IMR-90 (cell line): ENCODE measurements around the gene GAS7. TPM values are rescaled to one million over a fixed set of nuclear protein-coding genes. Genes with fewer than 3 reads are reported as not detected.

Experiments used
- ATAC-seq: fragments of 200-7000 bp; cut with Tn5 transposase; 2 replicates; pipeline ENCODE4 v1.9.1; 2020; ENCODE audit warnings: low read depth, mild to moderate bottlenecking, moderate library complexity
- BruUV-seq: library from RNA; stranded (reverse); fragments of 400-500 nt; replicated peaks from 2 replicates; lab custom pipeline; 2021; lab: Mats Ljungman, UMichigan
- CTCF ChIA-PET: fragments of 300-600 bp; formaldehyde crosslinking; extraction: SDS; loops from one replicate; lab custom pipeline; 2021; ENCODE audit warnings: antibody characterized with exemption; lab: Yijun Ruan, JAX
- POLR2A ChIA-PET: fragments of 300-600 bp; sonication (Branson Sonifier 250); formaldehyde crosslinking; loops from one replicate; lab custom pipeline; 2022; ENCODE audit warnings: antibody characterized with exemption; ENCODE audit not compliant: unreplicated experiment; lab: Charles Lee
- DNase-seq: peaks from one replicate; pipeline ENCODE4 v3.0.0; 2013
- H2AFZ ChIP-seq: replicated peaks from 2 replicates; pipeline ENCODE3; 2013; ENCODE audit warnings: low read length, mild to moderate bottlenecking; ENCODE audit not compliant: poor library complexity
- H2AK5ac ChIP-seq: 2 replicates; pipeline ENCODE4 v1.6.1; 2013; ENCODE audit warnings: low read depth, low read length, inconsistent platforms
- H2AK9ac ChIP-seq: replicated peaks from 2 replicates; pipeline ENCODE3; 2013; ENCODE audit warnings: mild to moderate bottlenecking, low read depth, low read length, moderate library complexity; ENCODE audit not compliant: poor library complexity
- H2BK120ac ChIP-seq: 2 replicates; pipeline ENCODE4 v1.6.1; 2013; ENCODE audit warnings: low read depth, low read length, inconsistent platforms
- H2BK15ac ChIP-seq: 3 replicates; pipeline ENCODE4 v1.6.1; 2013; ENCODE audit warnings: low read depth, low read length, inconsistent platforms
- H2BK20ac ChIP-seq: 2 replicates; pipeline ENCODE4 v1.6.1; 2013; ENCODE audit warnings: low read depth, mild to moderate bottlenecking, inconsistent platforms, low read length, moderate library complexity
- H2BK5ac ChIP-seq: 2 replicates; pipeline ENCODE4 v1.6.1; 2013; ENCODE audit warnings: mild to moderate bottlenecking, low read depth, low read length, inconsistent platforms; ENCODE audit not compliant: poor library complexity, severe bottlenecking
- H3K14ac ChIP-seq: replicated peaks from 2 replicates; pipeline ENCODE4 v1.6.1; 2013; ENCODE audit warnings: low read depth, low read length, inconsistent platforms
- H3K18ac ChIP-seq: 2 replicates; pipeline ENCODE4 v1.6.1; 2013; ENCODE audit warnings: low read depth, low read length, control low read depth
- H3K23ac ChIP-seq: 2 replicates; pipeline ENCODE4 v1.6.1; 2013; ENCODE audit warnings: low read depth, low read length, inconsistent platforms
- H3K27ac ChIP-seq: 2 replicates; pipeline ENCODE4 v1.5.1; 2013; ENCODE audit warnings: mild to moderate bottlenecking, control low read depth, low read length; ENCODE audit not compliant: insufficient read depth
- H3K27me3 ChIP-seq: 2 replicates; pipeline ENCODE4 v1.6.1; 2013; ENCODE audit warnings: low read length; ENCODE audit not compliant: control insufficient read depth, insufficient read depth
- H3K36me3 ChIP-seq: 2 replicates; pipeline ENCODE4 v1.6.1; 2013; ENCODE audit warnings: low read length, mixed read lengths; ENCODE audit not compliant: control insufficient read depth, insufficient read depth
- H3K4ac ChIP-seq: 2 replicates; pipeline ENCODE4 v1.6.1; 2013; ENCODE audit warnings: low read depth, low read length, inconsistent platforms
- H3K4me1 ChIP-seq: 2 replicates; pipeline ENCODE4 v1.6.1; 2013; ENCODE audit warnings: low read length, mixed read lengths; ENCODE audit not compliant: control insufficient read depth, insufficient read depth
- H3K4me2 ChIP-seq: 2 replicates; pipeline ENCODE4 v1.6.1; 2013; ENCODE audit warnings: low read depth, mild to moderate bottlenecking, control low read depth, low read length, moderate library complexity
- H3K4me3 ChIP-seq: 2 replicates; pipeline ENCODE4 v1.5.1; 2013; ENCODE audit warnings: low read depth, mild to moderate bottlenecking, control low read depth, low read length, moderate library complexity; ENCODE audit not compliant: insufficient read depth
- H3K56ac ChIP-seq: 2 replicates; pipeline ENCODE4 v1.6.1; 2013; ENCODE audit warnings: low read length, inconsistent platforms; ENCODE audit not compliant: insufficient read depth; ENCODE audit errors: extremely low read depth
- H3K79me1 ChIP-seq, 2 experiments: 2 replicates each; pipeline ENCODE4 v1.6.1; 2013; ENCODE audit warnings: low read length in 2 of 2, inconsistent platforms in 1 of 2, low read depth in 1 of 2
- H3K9ac ChIP-seq: 2 replicates; pipeline ENCODE4 v1.6.1; 2013; ENCODE audit warnings: low read depth, low read length, control low read depth
- H3K9me1 ChIP-seq: 2 replicates; pipeline ENCODE4 v1.6.1; 2013; ENCODE audit warnings: low read length, inconsistent platforms; ENCODE audit not compliant: insufficient read depth
- H3K9me3 ChIP-seq: 2 replicates; pipeline ENCODE4 v1.6.1; 2013; ENCODE audit warnings: low read length; ENCODE audit not compliant: control insufficient read depth, insufficient read depth
- H4K20me1 ChIP-seq: 2 replicates; pipeline ENCODE4 v1.6.1; 2013; ENCODE audit warnings: low read length, inconsistent platforms; ENCODE audit not compliant: insufficient read depth
- H4K5ac ChIP-seq: 2 replicates; pipeline ENCODE4 v1.6.1; 2013; ENCODE audit warnings: mild to moderate bottlenecking, low read depth, low read length, control low read depth
- H4K8ac ChIP-seq, 2 experiments: 2 replicates each; pipeline ENCODE4 v1.6.1; 2013; ENCODE audit warnings: low read depth in 2 of 2, low read length in 2 of 2, control low read depth in 1 of 2, inconsistent platforms in 1 of 2
- H4K91ac ChIP-seq: 2 replicates; pipeline ENCODE4 v1.6.1; 2013; ENCODE audit warnings: low read depth, low read length, inconsistent platforms; ENCODE audit not compliant: insufficient read depth
- CEBPB ChIP-seq: IDR thresholded peaks from 2 replicates; pipeline ENCODE4 v1.6.1; 2012; ENCODE audit warnings: low read depth, low read length, improper control_type of control experiment
- RCOR1 ChIP-seq: IDR thresholded peaks from 2 replicates; pipeline ENCODE4 v1.6.1; 2012; ENCODE audit warnings: mild to moderate bottlenecking, low read length, improper control_type of control experiment; ENCODE audit not compliant: insufficient replicate concordance
- WGBS, 2 experiments: methylation state at CpG; one replicate each; pipeline versions ENCODE4 v1.1.5 to v1.1.7; 2013; ENCODE audit warnings: missing lambda C conversion rate in 2 of 2; ENCODE audit not compliant: insufficient read length in 1 of 2; ENCODE audit errors: extremely low coverage in 2 of 2; 5-methylcytosine and 5-hydroxymethylcytosine counted together
- dilution Hi-C: fragments of 300-500 bp; cut with HindIII; formaldehyde crosslinking; loops from one replicate; pipeline ENCODE4 v1.14.3; 2018; ENCODE audit warnings: low sequenced_read_pairs; ENCODE audit not compliant: unreplicated experiment
- in situ Hi-C: fragments of 300-500 bp; cut with MboI; formaldehyde crosslinking; loops from 3 replicates; pipeline ENCODE4 v1.14.3; 2019; ENCODE audit warnings: low sequenced_read_pairs, inconsistent platforms, mixed read lengths
- intact Hi-C: fragments of 100-400 bp; cut with micrococcal nuclease; formaldehyde crosslinking; loops from 2 replicates; pipeline ENCODE4 v1.10.0; 2022
- polyA plus RNA-seq, 3 experiments: library from polyadenylated mRNA; depleted of rRNA; stranded (reverse); fragments of >200 nt; gene quantifications; 2 replicates each; pipeline ENCODE4 v1.2.3, GENCODE V29; 2012; ENCODE audit warnings: low replicate concordance in 1 of 3
- total RNA-seq: library from RNA; depleted of rRNA; stranded (reverse); fragments of >200 nt; gene quantifications from 2 replicates; pipeline ENCODE4 v1.2.3, GENCODE V29; 2012

Gene GAS7
- total and polyA plus RNA-seq, 2 of the 4 experiments (the other 2 are of a cell fraction), result 4.6 to 5.0 TPM

DNA sequence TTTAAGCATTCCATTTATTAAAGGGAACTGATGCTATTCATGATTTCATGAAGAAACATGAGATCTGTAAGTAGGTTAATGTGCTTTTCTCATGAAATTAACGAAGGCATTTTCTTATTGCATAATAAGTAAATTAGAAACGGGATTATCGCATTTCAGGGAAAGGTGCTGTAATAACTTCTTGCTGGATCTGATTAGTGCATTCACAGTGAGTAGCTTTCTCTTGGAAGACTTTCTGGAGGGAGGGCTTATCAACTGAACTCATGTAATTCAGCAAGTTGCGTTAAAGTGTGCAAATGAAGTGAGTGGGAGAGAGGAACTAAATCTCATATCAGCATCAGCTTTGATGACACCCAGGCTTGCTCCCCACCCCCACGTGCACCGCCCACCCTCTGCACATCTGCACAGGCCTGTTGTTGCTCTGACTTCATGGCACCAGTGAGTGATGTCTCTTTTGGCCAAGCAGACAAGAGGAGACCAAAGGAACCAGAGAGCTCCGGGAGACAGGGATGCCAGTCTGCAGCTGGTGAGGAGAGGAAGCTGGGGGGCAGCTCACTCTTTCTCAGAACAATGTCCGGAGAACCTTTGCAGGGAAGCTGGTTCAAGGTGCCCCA lies 26.3 kb upstream of the GAS7 start:
- H3K4me2 ChIP-seq, result no peak overlapping the region
- H3K23ac ChIP-seq, result no peak overlapping the region
- H2AK9ac ChIP-seq, result no peak overlapping the region
- H3K4me1 ChIP-seq, result peaks cover 2% of the 10 kb centered on the region; the same call in 1 of the 2 replicates
- no peak overlapping the region for H3K14ac ChIP-seq
- no peak overlapping the region for H3K27ac ChIP-seq
- H3K18ac ChIP-seq, result no peak overlapping the region
- BruUV-seq, result no TSS peak
- no peak overlapping the region for H2BK120ac ChIP-seq
- no peak overlapping the region for H3K4me3 ChIP-seq
- ChIA-PET CTCF (interaction anchor here (0.6 kb wide), 1 partner anchor 52 kb away, joined by 4 read pairs; no protein-coding TSS in a partner anchor), POLR2A (no interaction called here)
- ATAC-seq (no peak), DNase-seq (no peak)
- intact Hi-C loops (no loop called here), in situ Hi-C loops (loop anchor here (10.0 kb wide), 1 partner anchor 260 kb away; no protein-coding TSS in a partner anchor), dilution Hi-C loops (no loop called here)
- H3K79me1 ChIP-seq, result no peaks in the 10 kb centered on the region
- H2AK5ac ChIP-seq, result no peak overlapping the region
- H4K91ac ChIP-seq, result no peak overlapping the region
- H4K20me1 ChIP-seq, result no peaks in the 10 kb centered on the region
- H2BK5ac ChIP-seq, result no peak overlapping the region
- H3K27me3 ChIP-seq, result no peaks in the 10 kb centered on the region
- H4K8ac ChIP-seq, result no peak overlapping the region
- H4K5ac ChIP-seq, result no peak overlapping the region; the same call in 1 of the 2 replicates
- no peak overlapping the region for H3K56ac ChIP-seq
- no peak overlapping the region for H3K4ac ChIP-seq
- no peak overlapping the region for H2AFZ ChIP-seq
- peaks cover 4% of the 10 kb centered on the region for H3K9me3 ChIP-seq
- 100% methylated on average over 1 of the region's 8 CpGs; no CpG with 5 or more reads in 1 of the 2 experiments for WGBS, 2 experiments
- no peak overlapping the region for H2BK20ac ChIP-seq
- no peaks in the 10 kb centered on the region for H3K36me3 ChIP-seq
- no peaks in the 10 kb centered on the region for H3K9me1 ChIP-seq
- H3K9ac ChIP-seq, result no peak overlapping the region
- H2BK15ac ChIP-seq, result no peak overlapping the region
- TF ChIP-seq CEBPB (0 out of 2 replicates have a peak, but pooled peaks have one; percentile 21), RCOR1 (no peak)
